Stimulated activated naive CD8-positive, alpha-beta T cell treated with anti-CD3 and anti-CD28 coated beads, Interleukin-15, amount 100 ng/mL, for 72 hours (primary cell): Measurements from ENCODE around the gene SLC19A1.

ENCODE experiments used
- ATAC-seq: fragments of 150-1000 bp; cut with Tn5 transposase; 2 replicates; pipeline ENCODE4 v1.10.0; 2021; ENCODE audit warnings: mild to moderate bottlenecking, moderate library complexity
- DNase-seq, 2 donors: peaks; one replicate each; pipeline ENCODE4 v3.0.0; 2021 to 2022
- H3K27ac Mint-ChIP-seq, 2 donors: one replicate each; pipeline ENCODE4 v1.8.0; 2022; ENCODE audit warnings: mild to moderate bottlenecking in 2 of 2, mixed read lengths in 2 of 2, moderate library complexity in 2 of 2
- H3K27me3 Mint-ChIP-seq: one replicate; pipeline ENCODE4 v1.8.0; 2022; ENCODE audit warnings: mixed read lengths
- H3K4me1 Mint-ChIP-seq: one replicate; pipeline ENCODE4 v1.8.0; 2022; ENCODE audit warnings: mild to moderate bottlenecking, mixed read lengths
- H3K4me3 Mint-ChIP-seq, 2 donors: one replicate each; pipeline ENCODE4 v1.8.0; 2022; ENCODE audit warnings: mild to moderate bottlenecking in 2 of 2, mixed read lengths in 2 of 2, moderate library complexity in 1 of 2
- H3K9me3 Mint-ChIP-seq, 2 donors: one replicate each; pipeline ENCODE4 v1.8.0; 2022; ENCODE audit warnings: mixed read lengths in 2 of 2

The SLC19A1 gene

DNA sequence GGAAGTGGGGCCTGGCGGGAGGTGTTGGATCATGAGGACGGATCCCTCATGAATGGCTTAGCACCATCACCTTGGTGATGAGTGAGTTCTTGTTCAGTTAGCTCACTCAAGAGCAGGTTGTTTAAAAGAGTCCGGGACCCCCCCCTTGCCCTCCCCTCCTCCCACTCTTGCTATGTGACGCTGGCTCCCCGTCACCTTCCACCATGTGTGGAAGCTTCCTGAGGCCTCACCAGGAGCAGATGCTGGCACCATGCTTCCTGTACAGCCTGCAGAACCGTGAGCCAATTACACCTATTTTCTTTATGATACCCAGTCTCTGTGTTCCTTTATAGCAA is 3.0 kb upstream of the SLC19A1 start:
- H3K27me3 Mint-ChIP-seq, result no peaks in the 10 kb centered on the region
- peaks cover 42% of the 10 kb centered on the region for H3K4me1 Mint-ChIP-seq
- DNase-seq (no peak), ATAC-seq (no peak)
- H3K9me3 Mint-ChIP-seq, result no peaks in the 10 kb centered on the region
- no peak overlapping the region for H3K4me3 Mint-ChIP-seq
- H3K27ac Mint-ChIP-seq, result no peak overlapping the region

DNA sequence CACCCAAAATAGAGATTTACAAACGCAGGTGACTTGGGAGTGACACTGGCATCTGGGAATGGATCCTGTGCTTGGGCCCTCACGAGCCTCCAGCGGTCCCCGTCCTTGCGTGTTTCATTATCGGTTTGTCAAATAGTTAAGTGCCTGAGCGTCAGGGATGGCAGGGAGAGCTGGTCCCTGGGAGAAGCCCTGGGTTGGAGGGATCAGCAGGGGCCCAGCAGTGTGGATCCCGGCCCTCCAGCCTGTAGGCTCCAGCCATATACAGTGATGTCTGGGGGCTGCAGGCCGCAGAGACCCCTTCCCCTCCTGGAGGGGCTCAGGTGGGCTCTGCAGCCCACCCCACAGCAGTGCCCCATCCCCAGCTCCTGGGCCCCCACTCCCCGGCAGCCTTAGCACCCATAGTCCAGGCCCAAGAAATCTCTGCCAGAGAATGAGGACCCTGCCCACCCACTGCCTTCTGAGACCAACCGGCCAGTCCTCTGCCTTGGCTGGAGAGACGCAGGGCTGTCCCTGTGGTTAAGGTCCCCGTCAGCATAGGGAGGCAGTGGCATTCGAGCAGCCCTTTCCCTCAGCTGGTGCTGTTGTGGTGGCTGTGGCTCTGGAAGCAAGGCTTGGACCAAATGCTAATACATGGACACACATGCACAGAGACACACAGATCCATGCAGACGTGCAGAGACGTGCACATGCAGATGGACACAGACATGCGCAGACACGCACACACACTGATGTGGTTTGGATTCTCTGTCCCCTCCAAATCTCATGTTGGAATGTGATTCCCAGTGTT is 2.4 kb upstream of the SLC19A1 start:
- ATAC-seq (no peak), DNase-seq (no peak)
- no peak overlapping the region for H3K4me3 Mint-ChIP-seq
- H3K4me1 Mint-ChIP-seq, result peaks cover 42% of the 10 kb centered on the region
- no peaks in the 10 kb centered on the region for H3K9me3 Mint-ChIP-seq
- H3K27ac Mint-ChIP-seq, result no peak overlapping the region
- no peaks in the 10 kb centered on the region for H3K27me3 Mint-ChIP-seq

DNA sequence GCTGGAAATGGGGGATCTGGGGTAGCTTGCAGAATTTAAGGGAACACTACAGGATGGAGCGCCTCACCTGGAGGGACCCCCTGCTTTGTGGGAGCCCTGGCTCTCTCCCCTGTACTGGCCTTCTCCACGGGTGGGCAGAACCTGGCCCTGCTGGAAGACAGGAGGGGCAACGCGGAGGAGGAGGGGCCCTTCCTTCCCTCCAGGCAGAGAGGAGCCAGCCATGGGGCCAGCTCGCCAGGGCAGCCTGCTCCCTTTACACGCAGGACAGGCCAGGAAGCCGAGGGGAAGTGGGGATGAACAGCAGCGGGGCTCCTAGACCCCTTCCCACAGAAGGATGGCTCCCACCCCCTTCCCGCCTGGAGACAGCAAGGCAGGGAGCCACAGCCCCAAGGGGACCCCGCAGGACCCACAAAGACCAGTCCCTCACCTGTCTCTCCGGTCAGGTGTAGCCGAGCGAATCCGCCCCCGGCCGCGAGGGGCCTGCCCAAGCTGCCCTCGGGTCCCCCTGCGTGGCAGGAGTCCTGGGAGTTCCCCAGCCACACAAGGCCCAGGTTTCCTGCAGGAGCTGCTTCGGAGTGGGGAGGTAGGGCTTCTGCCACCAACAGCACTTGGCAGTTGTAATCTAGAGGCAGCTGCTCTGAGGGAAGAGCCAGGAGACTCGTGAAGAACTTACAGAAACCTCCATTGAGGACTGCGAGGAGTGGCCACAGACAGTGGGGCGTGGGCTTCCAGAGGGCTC is 1.6 kb upstream of the SLC19A1 start:
- H3K4me3 Mint-ChIP-seq, result peak overlapping the region; percentile 69 to 83
- H3K27me3 Mint-ChIP-seq, result no peaks in the 10 kb centered on the region
- H3K4me1 Mint-ChIP-seq, result peaks cover 43% of the 10 kb centered on the region
- no peak overlapping the region for H3K27ac Mint-ChIP-seq
- H3K9me3 Mint-ChIP-seq, result no peaks in the 10 kb centered on the region
- ATAC-seq (no peak), DNase-seq (no peak)

DNA sequence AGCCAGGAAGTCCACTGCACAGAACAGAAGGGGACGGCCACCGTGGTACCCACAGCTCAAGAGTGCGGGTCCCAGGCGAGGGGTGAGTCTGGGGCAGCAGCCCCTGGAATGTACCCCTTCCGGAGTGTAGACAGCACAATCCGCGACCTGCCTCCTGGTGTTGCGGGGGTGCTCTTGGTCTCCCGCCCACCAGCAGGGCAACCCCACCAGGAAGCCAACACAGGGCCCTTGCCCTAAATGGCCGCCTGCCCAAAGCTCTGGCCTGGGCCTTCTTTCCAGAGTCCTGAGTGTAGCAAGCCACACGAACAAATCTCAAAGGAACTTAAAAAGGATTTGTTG is 1.1 kb upstream of the SLC19A1 start:
- peaks cover 43% of the 10 kb centered on the region for H3K4me1 Mint-ChIP-seq
- ATAC-seq (peak; percentile 6), DNase-seq (no peak)
- H3K27me3 Mint-ChIP-seq, result no peaks in the 10 kb centered on the region
- no peaks in the 10 kb centered on the region for H3K9me3 Mint-ChIP-seq
- no peak overlapping the region for H3K27ac Mint-ChIP-seq
- H3K4me3 Mint-ChIP-seq, result peak overlapping the region; percentile 69 to 83

DNA sequence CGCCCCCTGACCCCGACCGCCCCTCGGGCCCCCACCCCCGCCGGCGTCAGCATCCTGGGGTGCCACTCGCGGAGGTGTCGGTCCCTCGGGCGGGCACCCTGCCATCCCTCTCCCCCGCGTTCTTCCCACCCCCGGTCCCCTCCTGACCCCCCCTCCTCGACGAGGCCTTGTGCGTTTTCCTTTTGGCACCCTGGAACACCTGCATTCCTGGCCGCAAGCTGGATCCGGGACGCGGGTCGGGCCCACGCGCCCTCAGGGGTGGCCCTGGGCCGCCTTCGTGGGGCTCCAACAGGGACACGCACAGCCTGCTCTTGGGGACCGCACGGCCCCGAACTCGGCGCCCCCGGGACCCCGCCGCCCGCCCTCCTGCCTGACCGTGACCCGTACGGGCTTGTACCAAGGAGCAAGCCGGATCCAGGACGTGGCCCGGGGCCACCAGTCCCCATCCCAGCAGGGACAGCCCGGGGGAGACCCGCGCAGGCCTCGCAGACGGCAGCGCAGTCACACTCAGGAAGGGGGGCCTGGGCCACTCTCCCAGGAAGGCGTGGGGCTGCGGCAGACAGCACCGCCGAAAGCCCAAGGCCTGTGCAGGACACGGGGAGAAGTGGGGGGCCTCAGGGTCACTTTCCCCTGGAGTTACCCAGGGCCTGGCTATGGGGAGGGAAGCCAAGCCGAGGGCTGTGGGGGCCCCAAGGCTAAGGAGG is 579 bp upstream of the SLC19A1 start:
- H3K4me1 Mint-ChIP-seq, result peaks cover 47% of the 10 kb centered on the region
- no peaks in the 10 kb centered on the region for H3K9me3 Mint-ChIP-seq
- ATAC-seq (peak; percentile 29), DNase-seq (no peak)
- H3K4me3 Mint-ChIP-seq, result peak overlapping the region; percentile 69 to 83
- H3K27me3 Mint-ChIP-seq, result no peaks in the 10 kb centered on the region
- H3K27ac Mint-ChIP-seq, result peak overlapping the region in 1 of 2 donors; percentile 27

DNA sequence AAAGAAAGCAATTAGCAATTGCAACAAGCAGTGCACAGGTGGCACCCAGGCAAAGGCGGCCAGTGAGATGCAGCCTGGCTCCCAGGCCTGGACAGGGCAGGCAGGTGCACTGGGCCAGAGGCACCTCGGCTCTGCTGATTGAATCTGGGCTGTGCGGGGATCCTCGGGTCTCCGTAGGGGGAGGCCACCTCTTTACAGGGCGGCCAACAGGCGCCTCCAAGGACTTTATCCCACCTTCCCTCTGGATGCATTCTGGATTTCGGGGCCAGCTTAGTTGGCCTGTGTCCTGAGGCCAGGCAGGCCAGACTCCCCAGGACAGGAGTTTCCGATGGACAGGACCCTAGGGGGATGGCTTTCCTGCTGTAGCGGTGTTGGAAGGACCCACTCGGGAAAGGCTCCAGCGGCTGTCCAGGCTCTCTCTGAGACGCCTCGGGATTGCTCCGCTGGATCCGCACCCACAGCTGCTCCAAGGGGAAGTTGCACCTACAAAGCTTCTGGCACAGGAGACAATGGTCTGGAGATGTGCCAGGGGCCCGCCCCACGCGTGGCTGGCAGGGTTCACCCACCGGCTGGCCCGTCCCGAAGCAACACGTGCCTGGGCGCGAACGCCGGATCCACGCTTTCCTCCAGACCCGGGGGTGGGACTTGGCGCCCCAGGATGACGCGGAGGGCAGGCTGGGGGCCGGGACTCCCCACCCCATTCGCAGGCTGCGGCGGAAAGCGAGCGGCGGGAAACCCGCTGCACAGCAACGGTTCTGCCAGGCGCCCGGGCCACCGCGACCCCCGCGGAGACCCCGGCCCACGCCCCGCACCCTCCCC is 810 bp downstream of the SLC19A1 start:
- peak overlapping the region; percentile 47 to 67 for H3K27ac Mint-ChIP-seq
- DNase-seq (peak; percentile 61 to 77), ATAC-seq (peak; percentile 79)
- no peaks in the 10 kb centered on the region for H3K27me3 Mint-ChIP-seq
- H3K4me1 Mint-ChIP-seq, result peaks cover 48% of the 10 kb centered on the region
- H3K4me3 Mint-ChIP-seq, result peak overlapping the region; percentile 77 to 86
- no peaks in the 10 kb centered on the region for H3K9me3 Mint-ChIP-seq

DNA sequence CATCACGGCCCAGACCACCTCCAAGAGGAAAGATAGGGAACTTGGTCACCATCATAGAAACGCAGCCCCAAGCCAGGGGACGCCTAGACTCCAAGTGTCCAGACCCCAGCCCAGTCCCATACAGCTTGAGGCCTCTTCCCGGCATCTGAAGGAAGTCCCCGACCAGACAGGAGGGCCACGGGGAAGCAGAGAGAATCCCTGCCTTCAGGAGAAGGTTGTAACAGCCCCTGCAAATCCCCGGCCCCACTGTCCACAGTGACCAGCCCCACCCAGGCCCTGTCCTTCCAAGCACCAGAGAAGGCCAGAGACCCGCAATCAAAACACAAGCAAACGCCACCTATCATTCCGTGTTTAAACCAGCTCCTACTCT is 1.7 kb downstream of the SLC19A1 start:
- peaks cover 57% of the 10 kb centered on the region for H3K4me1 Mint-ChIP-seq
- no peaks in the 10 kb centered on the region for H3K9me3 Mint-ChIP-seq
- peak overlapping the region; percentile 77 to 86 for H3K4me3 Mint-ChIP-seq
- H3K27me3 Mint-ChIP-seq, result no peaks in the 10 kb centered on the region
- DNase-seq (no peak), ATAC-seq (no peak)
- H3K27ac Mint-ChIP-seq, result peak overlapping the region; percentile 47 to 48

DNA sequence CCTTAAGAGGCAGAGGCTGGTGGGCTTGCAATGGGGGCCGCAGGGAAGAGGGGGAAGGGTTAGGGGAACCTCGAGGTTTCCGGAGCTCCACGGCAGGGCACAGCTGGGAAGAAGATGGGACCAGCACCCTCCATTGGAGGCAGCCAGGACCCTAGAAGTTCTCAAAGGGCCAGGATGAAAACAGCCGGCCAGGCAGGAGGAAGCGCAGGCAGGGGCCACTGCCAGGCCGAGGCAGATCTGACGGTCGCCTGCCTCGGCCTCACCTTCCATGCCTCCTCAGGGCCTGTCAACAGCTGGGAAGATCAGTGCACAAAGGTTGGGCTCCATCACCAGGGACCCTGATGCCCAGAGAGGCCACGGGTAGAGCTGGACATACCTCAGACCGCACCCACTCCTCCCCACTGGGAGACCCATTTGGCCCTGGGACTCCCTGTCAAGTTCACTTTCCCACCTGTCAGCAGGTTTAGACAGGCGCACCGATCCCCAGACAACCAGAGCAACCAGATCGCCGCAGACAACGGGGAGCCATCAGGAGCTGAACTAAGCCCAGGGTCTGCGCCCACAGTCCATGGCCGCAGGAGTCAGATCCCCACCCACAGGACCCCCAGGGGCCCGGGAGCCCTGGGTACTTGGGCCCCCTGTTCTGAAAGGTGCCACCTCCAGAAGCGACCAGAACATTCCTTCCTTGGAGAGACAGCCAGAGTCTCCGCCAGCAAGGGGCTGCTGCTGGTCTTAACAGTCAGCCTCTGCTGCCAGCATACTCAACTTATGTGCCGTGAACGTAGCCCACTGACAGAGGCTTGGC is 2.2 kb downstream of the SLC19A1 start:
- peak overlapping the region; percentile 77 to 86 for H3K4me3 Mint-ChIP-seq
- H3K27ac Mint-ChIP-seq, result peak overlapping the region; percentile 47 to 88
- H3K27me3 Mint-ChIP-seq, result no peaks in the 10 kb centered on the region
- H3K4me1 Mint-ChIP-seq, result peaks cover 63% of the 10 kb centered on the region
- no peak for ATAC-seq
- H3K9me3 Mint-ChIP-seq, result no peaks in the 10 kb centered on the region
- DNase-seq, result no peak

DNA sequence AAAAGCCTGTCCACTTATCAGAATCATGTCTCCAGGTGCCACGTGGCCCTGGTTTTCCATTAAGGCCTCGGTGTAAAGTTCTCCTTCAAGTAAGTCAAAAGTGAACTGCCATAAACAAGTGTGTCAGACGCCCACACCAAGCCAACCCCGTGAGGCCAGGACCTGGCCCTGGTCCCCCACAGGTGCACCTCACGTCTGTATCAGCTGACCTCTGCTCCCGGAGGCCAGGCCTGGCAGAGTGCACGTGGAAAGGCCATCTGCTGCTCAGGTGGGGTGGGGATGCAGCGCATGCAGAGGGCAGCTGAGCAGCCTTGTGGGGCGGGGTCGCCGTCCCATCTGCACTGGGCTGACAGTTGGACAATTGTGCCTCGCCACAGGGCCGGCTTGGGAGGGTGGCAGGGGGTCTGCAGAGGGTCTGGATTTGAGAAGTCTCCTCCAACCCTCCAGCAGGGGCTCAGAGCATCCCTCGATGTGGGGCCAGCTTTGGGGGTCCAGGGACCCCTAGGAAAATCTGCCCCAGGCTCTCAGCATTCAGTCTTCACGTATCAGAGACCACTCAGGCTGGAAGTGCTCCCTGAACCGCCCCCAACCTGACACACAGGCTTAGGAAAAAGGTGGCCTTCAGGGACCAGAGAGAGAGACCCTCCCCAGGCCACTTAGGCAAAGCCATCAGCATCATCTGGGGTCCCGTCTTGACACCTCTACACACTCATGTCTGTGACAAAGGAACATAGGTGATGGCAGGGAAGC is 3.0 kb downstream of the SLC19A1 start:
- H3K9me3 Mint-ChIP-seq, result no peaks in the 10 kb centered on the region
- H3K27me3 Mint-ChIP-seq, result no peaks in the 10 kb centered on the region
- no peak for ATAC-seq
- peaks cover 71% of the 10 kb centered on the region for H3K4me1 Mint-ChIP-seq
- peak overlapping the region in 1 of 2 donors; percentile 88 for H3K27ac Mint-ChIP-seq
- H3K4me3 Mint-ChIP-seq, result peak overlapping the region; percentile 57 to 86
- no peak for DNase-seq

DNA sequence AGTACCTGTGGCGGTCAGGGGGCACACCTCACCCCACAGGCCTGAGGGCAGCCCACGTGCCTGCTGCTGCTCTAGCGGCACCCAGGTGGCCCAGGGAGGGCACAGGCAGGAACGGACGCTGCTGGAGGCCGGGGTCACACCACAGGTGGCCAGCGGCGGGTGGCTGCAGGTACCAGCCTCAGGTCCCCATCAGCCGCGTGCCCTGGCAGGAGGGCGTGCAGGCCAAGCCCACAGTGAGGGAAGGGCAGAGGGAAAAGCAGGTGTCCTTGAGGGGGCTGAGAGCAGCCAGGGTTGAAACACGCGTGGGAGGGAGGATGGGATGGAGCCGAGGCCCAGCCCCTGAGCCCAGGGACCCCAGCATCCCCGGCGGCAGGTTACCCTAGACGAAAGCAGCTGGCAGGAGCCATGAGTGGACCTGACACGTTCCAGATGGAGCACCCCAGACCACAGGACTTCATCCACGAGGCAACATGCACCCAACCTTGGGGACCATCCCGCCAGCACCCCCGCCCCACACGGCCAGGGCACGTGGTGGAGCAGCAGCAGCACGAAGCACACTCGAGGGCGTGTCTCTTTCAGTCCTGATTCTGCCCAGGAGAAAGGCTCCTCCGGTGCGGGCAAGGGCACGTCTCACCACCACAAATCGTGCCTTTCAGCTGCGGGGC is 3.7 kb downstream of the SLC19A1 start:
- peaks cover 64% of the 10 kb centered on the region for H3K4me1 Mint-ChIP-seq
- no peak overlapping the region for H3K27ac Mint-ChIP-seq
- H3K4me3 Mint-ChIP-seq, result no peak overlapping the region
- no peaks in the 10 kb centered on the region for H3K9me3 Mint-ChIP-seq
- DNase-seq (peak in 1 of 2 donors; percentile 7), ATAC-seq (no peak)
- no peaks in the 10 kb centered on the region for H3K27me3 Mint-ChIP-seq

DNA sequence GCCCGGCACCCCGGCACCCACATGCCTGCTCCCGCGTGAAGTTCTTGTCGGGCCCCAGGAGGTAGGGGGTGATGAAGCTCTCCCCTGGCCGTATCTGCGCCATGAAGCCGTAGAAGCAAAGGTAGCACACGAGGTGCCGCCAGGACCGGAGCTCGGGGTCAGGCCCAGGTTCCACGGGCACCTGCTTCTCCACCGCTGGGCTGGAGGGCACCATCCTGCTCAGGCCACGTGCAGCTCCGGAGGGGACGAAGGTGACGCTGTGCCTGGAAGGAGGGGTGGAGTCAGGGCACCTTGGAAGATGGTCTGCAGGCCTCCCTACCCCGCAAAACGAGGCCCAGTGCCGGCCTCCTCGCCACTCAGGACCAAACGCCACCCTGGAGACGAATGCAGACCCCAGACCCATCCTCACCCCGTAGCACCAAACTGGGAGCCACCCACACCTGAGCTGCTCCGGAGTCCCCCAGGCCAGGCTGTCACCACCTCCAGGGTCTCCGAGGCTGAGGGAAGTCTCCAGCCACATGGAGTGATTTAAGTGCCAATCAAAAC is 4.4 kb downstream of the SLC19A1 start:
- DNase-seq, result peak in 1 of 2 donors; percentile 3
- Mint-ChIP-seq H3K4me1 (peaks cover 63% of the 10 kb centered on the region), H3K9me3 (no peaks in the 10 kb centered on the region), H3K4me3 (no peak overlapping the region), H3K27ac (no peak overlapping the region), H3K27me3 (no peaks in the 10 kb centered on the region)
- ATAC-seq, result no peak

DNA sequence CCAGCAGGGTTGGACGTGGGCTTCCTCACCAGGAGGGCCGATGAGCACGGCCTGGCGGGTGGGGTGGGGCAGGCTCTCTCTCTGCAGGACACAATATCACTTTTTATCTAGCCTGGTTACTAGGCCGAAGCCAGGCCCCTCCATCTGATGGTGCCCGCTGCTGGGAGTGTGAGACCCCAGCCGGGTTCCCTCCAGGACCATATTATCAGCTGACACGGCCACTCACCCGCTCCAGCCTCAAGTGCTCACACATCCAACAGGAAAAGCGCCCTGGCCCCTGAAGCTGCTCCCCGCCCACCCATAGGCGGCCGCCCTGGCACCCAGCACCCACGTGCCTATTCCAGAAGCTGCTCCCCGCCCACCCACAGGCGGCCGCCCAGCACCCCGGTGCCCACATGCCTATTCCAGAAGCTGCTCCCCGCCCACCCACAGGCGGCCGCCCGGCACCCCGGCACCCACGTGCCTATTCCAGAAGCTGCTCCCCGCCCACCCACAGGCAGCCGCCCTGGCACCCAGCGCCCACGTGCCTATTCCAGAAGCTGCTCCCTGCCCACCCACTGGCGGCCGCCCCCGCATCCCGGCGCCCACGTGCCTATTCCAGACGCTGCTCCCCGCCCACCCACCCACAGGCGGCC is 5.0 kb downstream of the SLC19A1 start:
- Mint-ChIP-seq H3K9me3 (no peaks in the 10 kb centered on the region), H3K27me3 (no peaks in the 10 kb centered on the region), H3K4me1 (peaks cover 68% of the 10 kb centered on the region), H3K27ac (no peak overlapping the region), H3K4me3 (no peak overlapping the region)
- ATAC-seq (no peak), DNase-seq (peak in 1 of 2 donors; percentile 5)
